HUES48 (cell line): ENCODE measurements around the gene CFHR4.
"Not testable (repeated sequence)": the region's sequence is repeated elsewhere in the genome, so short reads cannot be mapped to it uniquely, and the experiment has no call there.

ENCODE experiments used
- H3K27ac ChIP-seq: one replicate; pipeline ENCODE4 v1.7.0; 2013; ENCODE audit warnings: low read depth, low read length, inconsistent platforms
- H3K27me3 ChIP-seq: 2 replicates; pipeline ENCODE4 v1.6.1; 2013; ENCODE audit warnings: mild to moderate bottlenecking, low read length; ENCODE audit not compliant: control insufficient read depth, insufficient read depth
- H3K36me3 ChIP-seq: 2 replicates; pipeline ENCODE4 v1.6.1; 2013; ENCODE audit warnings: low read length; ENCODE audit not compliant: control insufficient read depth, insufficient read depth
- H3K4me1 ChIP-seq: 2 replicates; pipeline ENCODE4 v1.6.1; 2013; ENCODE audit warnings: mild to moderate bottlenecking, low read length; ENCODE audit not compliant: control insufficient read depth, insufficient read depth
- H3K4me3 ChIP-seq: 2 replicates; pipeline ENCODE4 v1.5.1; 2013; ENCODE audit warnings: mild to moderate bottlenecking, low read depth, low read length
- H3K9ac ChIP-seq: 2 replicates; pipeline ENCODE4 v1.6.1; 2013; ENCODE audit warnings: mild to moderate bottlenecking, low read depth, low read length, moderate library complexity
- H3K9me3 ChIP-seq: 2 replicates; pipeline ENCODE4 v1.6.1; 2013; ENCODE audit warnings: low read length; ENCODE audit not compliant: control insufficient read depth, insufficient read depth

Gene CFHR4

DNA sequence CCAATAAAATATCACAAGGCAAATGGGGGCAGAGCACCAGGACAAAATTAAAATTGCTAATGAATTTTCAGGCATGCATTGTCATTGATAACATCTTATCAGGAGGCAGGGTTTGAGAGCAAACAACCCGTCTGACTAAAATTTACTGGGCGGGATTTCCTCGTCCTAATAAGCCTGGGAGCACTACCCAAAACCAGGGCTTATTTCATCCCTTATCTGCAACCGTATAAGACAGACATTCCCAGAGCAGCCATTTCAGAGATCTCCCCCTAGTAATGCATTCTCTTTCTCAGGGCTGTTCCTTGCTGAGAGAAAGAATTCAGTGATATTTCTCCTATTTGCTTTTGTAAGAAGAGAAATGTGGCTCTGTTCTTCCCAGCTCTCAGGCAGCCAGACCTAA, 1.3 kb upstream of the CFHR4 start:
- not testable (repeated sequence) for H3K27ac ChIP-seq, H3K36me3 ChIP-seq, H3K9ac ChIP-seq, H3K27me3 ChIP-seq, H3K4me3 ChIP-seq, H3K4me1 ChIP-seq
- peaks cover 16% of the 10 kb centered on the region for H3K9me3 ChIP-seq

DNA sequence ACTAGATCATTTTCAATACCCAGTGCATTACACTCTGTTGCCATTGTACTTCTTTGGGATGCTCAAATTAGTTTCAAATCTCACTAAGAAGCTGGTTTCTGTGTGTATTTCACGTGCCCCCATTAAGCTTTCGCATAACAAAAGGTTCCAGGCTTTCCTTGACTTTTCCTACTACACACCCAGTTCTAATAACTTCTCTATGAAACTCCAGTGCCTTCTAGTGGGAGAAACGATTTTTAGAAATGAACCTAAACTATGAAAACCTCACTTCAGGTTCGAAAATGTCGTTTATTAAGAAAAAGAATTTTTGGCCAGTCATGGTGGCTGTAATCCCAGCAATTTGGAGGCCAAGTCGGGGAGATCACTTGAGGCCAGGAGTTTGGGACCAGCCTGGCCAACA, 2.8 kb downstream of the CFHR4 start:
- H3K4me1 ChIP-seq: no peaks in the 10 kb centered on the region
- no peaks in the 10 kb centered on the region for H3K36me3 ChIP-seq
- no peak overlapping the region for H3K9ac ChIP-seq
- no peak overlapping the region for H3K27ac ChIP-seq
- no peak overlapping the region for H3K4me3 ChIP-seq
- H3K27me3 ChIP-seq: no peaks in the 10 kb centered on the region
- peaks cover 14% of the 10 kb centered on the region for H3K9me3 ChIP-seq

DNA sequence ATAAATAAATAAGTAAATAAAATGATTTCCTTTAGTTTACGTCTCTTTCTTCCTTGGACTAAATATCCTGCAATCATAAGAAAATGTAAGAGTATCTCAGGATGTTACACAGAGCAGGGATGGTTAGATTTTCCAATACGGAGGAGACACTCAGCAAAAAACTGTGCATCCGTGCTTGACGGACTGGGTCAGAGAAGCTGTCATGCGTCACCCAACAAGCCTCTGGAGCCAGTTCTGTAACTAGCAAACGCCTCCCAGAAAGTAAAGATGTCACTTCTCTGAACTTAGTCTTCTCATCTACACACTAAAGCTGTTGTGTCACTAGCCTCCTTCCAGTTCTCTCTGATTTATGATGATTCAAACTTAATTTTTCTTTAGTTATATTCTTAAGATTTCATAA, 3.4 kb downstream of the CFHR4 start:
- no peak overlapping the region for H3K4me3 ChIP-seq

DNA sequence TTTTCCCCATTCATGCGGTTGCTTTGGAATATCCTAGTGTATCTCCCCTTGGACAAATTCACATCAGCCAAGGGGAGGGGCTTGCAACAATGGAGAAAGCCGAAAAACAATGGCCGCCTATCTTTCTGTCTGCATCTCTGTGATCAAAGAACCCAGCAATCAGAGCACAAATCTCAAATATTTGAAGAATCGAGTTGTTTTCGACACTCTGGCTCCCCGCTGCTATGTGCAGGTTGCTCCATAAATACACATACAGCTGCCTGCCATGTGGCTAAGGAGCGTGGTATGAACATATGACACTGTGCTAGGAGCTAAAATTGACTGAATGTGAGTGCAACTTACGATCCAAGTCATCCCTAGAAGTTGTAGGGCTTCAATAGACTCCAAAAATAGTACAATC, 8.5 kb downstream of the CFHR4 start:
- no peak overlapping the region for H3K4me3 ChIP-seq
- H3K9me3 ChIP-seq: no peaks in the 10 kb centered on the region
- no peaks in the 10 kb centered on the region for H3K4me1 ChIP-seq
- H3K27me3 ChIP-seq: no peaks in the 10 kb centered on the region
- H3K36me3 ChIP-seq: no peaks in the 10 kb centered on the region
- no peak overlapping the region for H3K9ac ChIP-seq
- no peak overlapping the region for H3K27ac ChIP-seq

More for the DNA sequence above, 3.4 kb downstream of the CFHR4 start:
- Histone ChIP-seq H3K9me3 (peaks cover 9% of the 10 kb centered on the region), H3K9ac (no peak overlapping the region), H3K27me3 (no peaks in the 10 kb centered on the region), H3K36me3 (no peaks in the 10 kb centered on the region), H3K27ac (no peak overlapping the region), H3K4me1 (no peaks in the 10 kb centered on the region)

DNA sequence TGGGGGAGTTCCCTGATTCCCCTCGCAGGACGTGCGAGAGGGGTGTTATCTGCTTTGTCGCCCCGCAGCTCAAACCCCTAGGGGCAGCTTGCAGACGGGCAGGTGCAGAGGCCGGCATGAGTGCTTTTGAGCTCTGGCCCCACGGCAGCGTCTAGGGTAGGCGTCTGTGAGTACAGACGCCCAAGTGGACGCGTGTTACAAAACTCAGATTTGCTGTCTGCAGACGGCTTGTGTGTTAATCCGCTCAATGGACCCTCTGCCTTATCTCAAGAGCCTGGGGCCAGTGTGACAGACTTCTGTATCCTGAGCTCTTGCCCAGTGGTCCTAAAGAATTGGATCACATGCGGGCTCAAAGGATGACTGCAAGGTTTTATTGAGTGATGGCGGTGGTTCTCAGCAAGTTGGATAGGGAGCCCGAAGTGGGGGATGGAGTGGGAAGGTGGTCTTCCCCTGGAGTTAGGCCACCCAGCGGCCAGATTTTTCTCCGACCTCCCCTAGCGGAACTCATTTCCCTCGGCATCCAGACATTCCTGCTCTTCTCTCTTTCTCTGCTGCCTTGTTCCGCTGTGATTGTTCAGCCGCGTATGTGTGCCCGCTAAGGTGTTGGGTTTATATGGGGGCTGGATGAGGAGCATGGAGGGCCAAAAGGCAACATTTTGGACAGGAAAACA, 9.4 kb downstream of the CFHR4 start:
- H3K4me3 ChIP-seq: no peak overlapping the region; the same call in 1 of the 2 replicates
- H3K27me3 ChIP-seq: no peaks in the 10 kb centered on the region
- no peaks in the 10 kb centered on the region for H3K4me1 ChIP-seq
- H3K9ac ChIP-seq: no peak overlapping the region
- H3K9me3 ChIP-seq: no peaks in the 10 kb centered on the region
- no peaks in the 10 kb centered on the region for H3K36me3 ChIP-seq
- no peak overlapping the region for H3K27ac ChIP-seq

DNA sequence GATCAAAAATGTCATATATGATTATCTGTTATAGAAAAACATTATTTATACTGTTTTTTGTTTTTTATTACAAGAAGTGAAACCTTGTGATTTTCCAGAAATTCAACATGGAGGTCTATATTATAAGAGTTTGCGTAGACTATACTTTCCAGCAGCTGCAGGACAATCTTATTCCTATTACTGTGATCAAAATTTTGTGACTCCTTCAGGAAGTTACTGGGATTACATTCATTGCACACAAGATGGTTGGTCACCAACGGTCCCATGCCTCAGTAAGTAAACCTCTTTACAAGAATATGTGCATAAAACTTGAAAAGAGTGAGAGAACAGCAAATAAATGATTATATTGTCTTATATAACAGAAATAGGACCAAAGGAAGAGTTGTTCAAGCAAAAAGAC, 14.5 kb downstream of the CFHR4 start:
- peaks cover 10% of the 10 kb centered on the region for H3K4me1 ChIP-seq
- no peaks in the 10 kb centered on the region for H3K36me3 ChIP-seq
- no peaks in the 10 kb centered on the region for H3K9me3 ChIP-seq
- no peak overlapping the region for H3K4me3 ChIP-seq
- no peaks in the 10 kb centered on the region for H3K27me3 ChIP-seq
- no peak overlapping the region for H3K27ac ChIP-seq
- no peak overlapping the region for H3K9ac ChIP-seq

DNA sequence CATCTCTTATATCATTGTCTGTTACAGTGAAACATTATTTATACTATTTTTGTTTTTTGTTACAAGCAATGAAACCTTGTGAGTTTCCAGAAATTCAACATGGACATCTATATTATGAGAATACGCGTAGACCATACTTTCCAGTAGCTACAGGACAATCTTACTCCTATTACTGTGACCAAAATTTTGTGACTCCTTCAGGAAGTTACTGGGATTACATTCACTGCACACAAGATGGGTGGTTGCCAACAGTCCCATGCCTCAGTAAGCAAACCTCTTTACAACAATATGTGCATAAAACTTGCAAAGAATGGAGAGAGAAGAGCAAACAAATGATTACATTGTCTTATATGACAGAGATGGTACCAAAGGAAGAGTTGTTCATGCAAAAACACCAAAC, 22.4 kb downstream of the CFHR4 start:
- H3K36me3 ChIP-seq: no peaks in the 10 kb centered on the region
- H3K9ac ChIP-seq: no peak overlapping the region
- no peaks in the 10 kb centered on the region for H3K27me3 ChIP-seq
- no peak overlapping the region for H3K27ac ChIP-seq
- H3K9me3 ChIP-seq: no peaks in the 10 kb centered on the region
- H3K4me1 ChIP-seq: peaks cover 7% of the 10 kb centered on the region
- no peak overlapping the region for H3K4me3 ChIP-seq

DNA sequence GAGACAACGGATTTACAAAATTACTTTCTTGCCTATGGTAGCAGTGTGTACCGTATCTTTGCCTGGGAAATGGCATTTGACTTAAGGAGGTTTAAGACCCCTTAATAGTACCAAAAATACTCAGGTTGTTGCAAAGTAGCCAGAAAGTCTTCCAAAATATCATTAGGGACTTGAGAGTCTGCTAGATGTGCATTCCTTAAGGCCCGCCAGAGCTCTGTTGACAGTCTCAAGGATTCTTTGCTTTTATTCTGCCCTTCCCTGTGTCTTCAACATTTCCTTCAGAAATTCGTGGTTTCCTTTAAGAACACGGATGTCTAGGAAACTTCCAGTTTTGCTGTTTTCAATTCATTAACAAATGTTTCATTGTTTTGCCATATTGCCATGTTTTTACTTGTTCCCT, 24.4 kb downstream of the CFHR4 start:
- H3K27ac ChIP-seq, H3K36me3 ChIP-seq, H3K9me3 ChIP-seq, H3K9ac ChIP-seq, H3K27me3 ChIP-seq, H3K4me1 ChIP-seq, H3K4me3 ChIP-seq: not testable (repeated sequence)

DNA sequence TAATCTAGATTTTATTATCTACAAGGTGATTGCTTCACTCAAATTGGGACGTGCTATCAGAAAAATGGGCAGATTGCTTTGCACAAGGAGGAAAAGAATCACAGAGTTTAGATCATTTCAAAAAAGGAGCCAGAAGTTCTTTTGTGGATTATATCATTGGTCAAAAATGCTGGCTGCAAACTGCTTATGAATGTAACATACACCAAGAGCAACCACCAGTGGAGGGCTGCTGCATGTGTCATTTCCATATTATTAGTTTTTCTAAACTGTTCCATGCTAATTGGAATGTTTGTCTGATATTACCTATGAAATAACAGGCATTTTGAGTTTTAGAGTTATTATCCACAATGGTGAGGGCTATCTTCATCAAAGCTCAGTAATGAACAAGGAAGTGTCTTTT, 39.0 kb downstream of the CFHR4 start:
- not testable (repeated sequence) for H3K4me3 ChIP-seq, H3K36me3 ChIP-seq, H3K27me3 ChIP-seq, H3K9ac ChIP-seq, H3K9me3 ChIP-seq, H3K4me1 ChIP-seq, H3K27ac ChIP-seq

DNA sequence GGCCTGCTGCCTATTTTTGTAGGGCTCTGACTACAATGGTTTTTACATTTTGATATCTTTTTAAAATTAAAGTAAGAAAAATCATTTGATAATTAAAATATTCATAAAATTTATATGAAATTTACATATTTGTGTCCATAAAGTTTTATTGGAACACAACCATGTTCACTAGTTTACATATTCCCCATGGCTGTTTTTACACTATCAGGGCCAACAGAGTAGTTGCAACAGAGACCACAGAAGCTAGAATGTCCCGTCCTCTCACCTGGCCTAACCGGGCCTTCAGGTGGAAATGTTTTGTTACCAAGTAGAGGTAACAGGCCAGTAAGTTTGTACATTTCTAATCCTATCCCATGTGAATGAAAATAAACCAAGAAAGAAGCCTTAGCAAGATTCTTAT, 45.0 kb downstream of the CFHR4 start:
- not testable (repeated sequence) for H3K27me3 ChIP-seq, H3K4me1 ChIP-seq, H3K36me3 ChIP-seq, H3K9me3 ChIP-seq, H3K4me3 ChIP-seq, H3K9ac ChIP-seq, H3K27ac ChIP-seq

DNA sequence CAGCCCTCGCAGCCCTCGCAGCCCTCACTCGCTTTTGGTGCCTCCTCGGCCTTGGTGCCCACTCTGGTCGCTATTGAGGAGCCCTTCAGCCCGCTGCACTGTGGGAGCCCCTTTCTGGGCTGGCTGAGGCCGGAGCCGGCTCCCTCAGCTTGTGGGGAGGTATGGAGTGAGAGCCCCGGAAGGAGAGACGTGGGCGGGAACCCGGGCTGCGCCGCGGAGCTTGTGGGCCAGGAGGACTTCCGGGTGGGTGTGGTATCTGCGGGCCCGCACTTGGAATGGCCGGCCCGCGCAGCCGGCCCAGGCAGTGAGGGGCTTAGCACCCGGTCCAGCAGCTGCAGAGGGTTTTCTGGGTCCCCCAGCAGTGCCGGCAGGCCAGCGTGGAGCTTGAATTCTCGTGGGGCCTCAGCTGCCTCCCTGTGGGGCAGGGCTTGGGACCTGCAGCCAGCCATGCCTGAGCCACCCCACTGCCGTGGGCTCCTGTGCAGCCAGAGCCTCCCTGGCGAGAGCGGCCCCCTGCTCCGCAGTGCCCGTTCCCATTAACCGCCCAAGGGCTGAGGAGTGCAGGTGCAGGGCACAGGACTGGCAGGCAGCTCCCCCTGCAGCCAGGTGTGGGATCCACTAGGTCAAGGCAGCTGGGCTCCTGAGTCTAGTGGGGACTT, 45.8 kb downstream of the CFHR4 start:
- Histone ChIP-seq H3K27me3 (no peaks in the 10 kb centered on the region), H3K9ac (no peak overlapping the region), H3K9me3 (no peaks in the 10 kb centered on the region), H3K4me1 (no peaks in the 10 kb centered on the region), H3K27ac (no peak overlapping the region), H3K36me3 (no peaks in the 10 kb centered on the region), H3K4me3 (no peak overlapping the region)
